GM23248 (cell line): Measurements from ENCODE around the gene GNPTG.

ENCODE experiments used
- EZH2 ChIP-seq: fragments of 200-600 bp; sonication (generic); IDR thresholded peaks from 2 replicates; pipeline ENCODE4 v1.6.1; 2018; ENCODE audit warnings: antibody characterized with exemption, mild to moderate bottlenecking; ENCODE audit not compliant: insufficient read depth, poor library complexity, severe bottlenecking
- EZH2phosphoT487 ChIP-seq: fragments of 200-600 bp; sonication (generic); IDR thresholded peaks from 2 replicates; pipeline ENCODE4 v1.6.1; 2018; ENCODE audit warnings: antibody characterized with exemption, moderate library complexity, mild to moderate bottlenecking, low read depth; ENCODE audit not compliant: insufficient read depth

GRCh38 chr16:1381612-1382406 is 30.1 kb downstream of the GNPTG start:
- TF ChIP-seq EZH2phosphoT487: no peak
- TF ChIP-seq EZH2: no peak
